K562 (cell line): ENCODE results near the gene MCM5. TPM values are rescaled to one million over a fixed set of nuclear protein-coding genes. Genes with fewer than 3 reads are reported as not detected.

Experiments used
- ATAC-seq: fragments of 200-7000 bp; cut with Tn5 transposase; 3 replicates; pipeline ENCODE4 v1.9.1; 2020; ENCODE audit warnings: moderate library complexity
- BruUV-seq: library from RNA; stranded (reverse); fragments of 400-500 nt; replicated peaks from 2 replicates; lab custom pipeline; 2021; lab: Mats Ljungman, UMichigan
- CTCF ChIA-PET: fragments of 300-600 bp; formaldehyde crosslinking; extraction: SDS; loops from one replicate; lab custom pipeline; 2021; ENCODE audit warnings: low intra/inter-chr PET ratio; lab: Yijun Ruan, JAX
- POLR2A ChIA-PET: fragments of 300-600, 350-650 bp; sonication (Branson Sonifier 250); formaldehyde crosslinking; extraction: SDS; loops from one replicate; lab custom pipeline; 2021; ENCODE audit warnings: antibody characterized with exemption, inconsistent platforms; lab: Yijun Ruan, JAX
- DNase-seq, 4 experiments: peaks; one replicate each; pipeline versions ENCODE4 v3.0.0 to v3.0.0-alpha.2; 2011 to 2018; ENCODE audit warnings: low spot score in 3 of 4, mixed read lengths in 3 of 4; ENCODE audit errors: extremely low read depth in 1 of 4
- FAIRE-seq: peaks from 2 replicates; lab custom pipeline; 2011; peaks lifted over from hg19 to GRCh38; lab: Jason Lieb, UNC
- H2AFZ ChIP-seq: 2 replicates; pipeline ENCODE4 v1.6.0; 2011; ENCODE audit warnings: low read depth, low read length, control low read depth, inconsistent platforms
- H3K27ac ChIP-seq: fragments of 200-600 bp; 3 replicates; pipeline ENCODE4 v1.8.0; 2011; ENCODE audit warnings: low read depth, mild to moderate bottlenecking, control low read depth, inconsistent platforms, low read length, moderate library complexity, mixed read lengths; ENCODE audit errors: extremely low read depth
- H3K27me3 ChIP-seq, 2 experiments: fragments of 300-600 bp in 1 of 2; 2 replicates in 1 of 2; 3 replicates in 1 of 2; pipeline versions ENCODE4 v1.6.0 to v1.8.0; 2011; ENCODE audit warnings: inconsistent platforms in 2 of 2, low read length in 2 of 2, mild to moderate bottlenecking in 1 of 2, mixed read lengths in 1 of 2, moderate library complexity in 1 of 2; ENCODE audit not compliant: control insufficient read depth in 2 of 2, insufficient read depth in 2 of 2
- H3K36me3 ChIP-seq: fragments of 300-600 bp; 3 replicates; pipeline ENCODE4 v1.8.0; 2011; ENCODE audit warnings: mild to moderate bottlenecking, low read length, inconsistent platforms; ENCODE audit not compliant: control insufficient read depth, insufficient read depth
- H3K4me1 ChIP-seq, 2 experiments: fragments of 200-600 bp in 1 of 2; replicated peaks in 1 of 2; 2 replicates in 1 of 2; 3 replicates in 1 of 2; pipeline versions ENCODE4 v1.5.1 to v1.8.0; 2011; ENCODE audit warnings: inconsistent platforms in 2 of 2, low read length in 2 of 2, mild to moderate bottlenecking in 1 of 2, mixed read lengths in 1 of 2, moderate library complexity in 1 of 2; ENCODE audit not compliant: control insufficient read depth in 2 of 2, insufficient read depth in 2 of 2
- H3K4me2 ChIP-seq: 2 replicates; pipeline ENCODE4 v1.6.1; 2011; ENCODE audit warnings: low read length, control low read depth, inconsistent platforms, mixed read lengths; ENCODE audit not compliant: insufficient read depth
- H3K4me3 ChIP-seq: fragments of 200-600 bp; sonication (generic), shearing (Covaris generic); 2 replicates; pipeline ENCODE4 v1.5.1; 2016; ENCODE audit warnings: control low read depth, inconsistent platforms
- H3K79me2 ChIP-seq: fragments of 200-600 bp; 3 replicates; pipeline ENCODE4 v1.8.0; 2011; ENCODE audit warnings: low read length, inconsistent platforms; ENCODE audit not compliant: control insufficient read depth, insufficient read depth
- H3K9ac ChIP-seq, 2 experiments: 2 replicates each; pipeline versions ENCODE4 v1.6.0 to v1.6.1; 2011; ENCODE audit warnings: low read depth in 2 of 2, low read length in 2 of 2, control low read depth in 1 of 2, inconsistent platforms in 1 of 2, mild to moderate bottlenecking in 1 of 2, mixed read lengths in 1 of 2; ENCODE audit not compliant: insufficient read depth in 1 of 2
- H3K9me1 ChIP-seq: one replicate; pipeline ENCODE4 v1.6.0; 2011; ENCODE audit warnings: inconsistent platforms, mild to moderate bottlenecking, low read length, moderate library complexity; ENCODE audit not compliant: control insufficient read depth, insufficient read depth
- H3K9me3 ChIP-seq: replicated peaks from 2 replicates; pipeline ENCODE4 v1.5.1; 2011; ENCODE audit warnings: low read depth, low read length, inconsistent platforms; ENCODE audit not compliant: control insufficient read depth, insufficient read depth
- H4K20me1 ChIP-seq: replicated peaks from 2 replicates; pipeline ENCODE4 v1.6.1; 2011; ENCODE audit warnings: low read length, inconsistent platforms, mixed read lengths; ENCODE audit not compliant: control insufficient read depth, insufficient read depth
- C11orf30 ChIP-seq: fragments of 450-650 bp; IDR thresholded peaks from 2 replicates; pipeline ENCODE4 v1.6.1; 2016; ENCODE audit warnings: low read depth, mild to moderate bottlenecking
- CBFA2T3 ChIP-seq: fragments of 450-650 bp; IDR thresholded peaks from 2 replicates; pipeline ENCODE4 v1.6.1; 2017
- DACH1 ChIP-seq: fragments of 450-650 bp; IDR thresholded peaks from 2 replicates; pipeline ENCODE4 v1.6.1; 2018; ENCODE audit not compliant: partially characterized antibody
- JUND ChIP-seq, 2 experiments: IDR thresholded peaks; 2 replicates in 1 of 2; 3 replicates in 1 of 2; pipeline ENCODE4 v1.6.1; 2011; ENCODE audit warnings: borderline replicate concordance in 2 of 2, low read depth in 2 of 2, low read length in 2 of 2, improper control_type of control experiment in 1 of 2, missing biosample characterization in 1 of 2, missing genetic modification characterization in 1 of 2, missing genetic modification reagents in 1 of 2
- KDM2B ChIP-seq: fragments of 250-450 bp; sonication (Bioruptor Pico); IDR thresholded peaks from 2 replicates; pipeline ENCODE4 v1.8.0; 2021; ENCODE audit warnings: mild to moderate bottlenecking, moderate library complexity
- KDM4B ChIP-seq, 2 experiments: fragments of 450-650 bp in 1 of 2; sonication (generic) in 1 of 2; IDR thresholded peaks; 2 replicates each; pipeline ENCODE4 v1.6.1; 2016 to 2017; ENCODE audit warnings: borderline replicate concordance in 2 of 2, antibody characterized with exemption in 1 of 2, low read depth in 1 of 2, mild to moderate bottlenecking in 1 of 2
- PHF20 ChIP-seq: fragments of 450-650 bp; IDR thresholded peaks from 2 replicates; pipeline ENCODE4 v1.6.1; 2018; ENCODE audit not compliant: partially characterized antibody
- POLR2AphosphoS5 ChIP-seq: IDR thresholded peaks from 2 replicates; pipeline ENCODE4 v1.6.1; 2011; ENCODE audit warnings: mild to moderate bottlenecking, low read depth, low read length, moderate library complexity; ENCODE audit not compliant: control insufficient read depth, insufficient read depth
- SIN3B ChIP-seq: fragments of 450-650 bp; IDR thresholded peaks from 2 replicates; pipeline ENCODE4 v1.6.1; 2017; ENCODE audit warnings: low read depth, mild to moderate bottlenecking, moderate library complexity
- SREBF2 ChIP-seq: sonication (generic); formaldehyde crosslinking; IDR thresholded peaks from 2 replicates; pipeline ENCODE4 v1.4.0; 2020; ENCODE audit warnings: mild to moderate bottlenecking, missing genetic modification reagents
- ZNF586 ChIP-seq: fragments of 450-650 bp; formaldehyde crosslinking; conservative IDR thresholded peaks from 2 replicates; pipeline ENCODE4 v1.4.0; 2020; ENCODE audit warnings: mild to moderate bottlenecking, moderate library complexity
- ZNF780A ChIP-seq: fragments of 250-450 bp; sonication (Bioruptor Pico); IDR thresholded peaks from 2 replicates; pipeline ENCODE4 v1.5.0; 2021; ENCODE audit warnings: mild to moderate bottlenecking
- WGBS: fragments of 100-300 bp; shearing (Covaris generic); methylation state at CpG from one replicate; pipeline ENCODE4 v1.1.6; 2016; ENCODE audit warnings: low coverage, mixed read lengths; ENCODE audit not compliant: insufficient coverage; ENCODE audit errors: missing lambda C conversion rate; 5-methylcytosine and 5-hydroxymethylcytosine counted together
- in situ Hi-C: fragments of 300-500 bp; cut with MboI; formaldehyde crosslinking; loops from 4 replicates; pipeline ENCODE4 v1.15.0; 2018; ENCODE audit warnings: inconsistent platforms, mixed read lengths
- intact Hi-C: fragments of 100-400 bp; cut with micrococcal nuclease; formaldehyde crosslinking; loops from 2 replicates; pipeline ENCODE4 v1.14.2; 2022
- polyA plus RNA-seq, 8 experiments: library from polyadenylated mRNA; depleted of rRNA in 4 of 8; stranded (reverse) in 5 of 8; unstranded in 3 of 8; fragments of >200 nt; fragmentation: Nextera tagmentation in 2 of 8; fragmentation: Illumina TruSeq in 1 of 8; extraction: Ambion mirVana in 2 of 8; extraction: Trizol in 1 of 8; gene quantifications; 2 replicates each; pipeline versions ENCODE4 v1.2.1 to v1.2.3, GENCODE V29; 2011 to 2014; ENCODE audit warnings: inconsistent platforms in 1 of 8, missing spikeins in 1 of 8
- total RNA-seq, 7 experiments: library from RNA; depleted of rRNA in 6 of 7; stranded (reverse); fragments of >200 nt in 6 of 7; fragmentation: Illumina TruSeq in 2 of 7; extraction: Trizol in 2 of 7; gene quantifications; 2 replicates each; pipeline versions ENCODE4 v1.2.1 to v1.2.3, GENCODE V29; 2011 to 2021; ENCODE audit warnings: low replicate concordance in 1 of 7
- TF ChIP-seq, protein P1 (sequence below), 3 experiments: fragments of 200-800 bp in 1 of 3; fragments of 250-450 bp in 1 of 3; fragments of 450-650 bp in 1 of 3; sonication (Bioruptor Pico) in 1 of 3; sonication (Bioruptor generic) in 1 of 3; formaldehyde crosslinking in 1 of 3; IDR thresholded peaks; 2 replicates each; pipeline versions ENCODE4 v1.6.1 to v1.8.0; 2016 to 2022; ENCODE audit warnings: mild to moderate bottlenecking in 2 of 3, missing genetic modification characterization in 2 of 3, missing compliant biosample characterization in 1 of 3, moderate library complexity in 1 of 3
- TF ChIP-seq, protein P2 (sequence below): sonication (generic); formaldehyde crosslinking; IDR thresholded peaks from 2 replicates; pipeline ENCODE4 v1.8.0; 2023; ENCODE audit warnings: missing genetic modification reagents, mild to moderate bottlenecking, borderline replicate concordance

Gene MCM5
- total and polyA plus RNA-seq, 9 of the 15 experiments (the other 6 are each of a cell fraction or from before 2014, with no cell fraction given): 5.6 to 180 (median 66.1) TPM

DNA sequence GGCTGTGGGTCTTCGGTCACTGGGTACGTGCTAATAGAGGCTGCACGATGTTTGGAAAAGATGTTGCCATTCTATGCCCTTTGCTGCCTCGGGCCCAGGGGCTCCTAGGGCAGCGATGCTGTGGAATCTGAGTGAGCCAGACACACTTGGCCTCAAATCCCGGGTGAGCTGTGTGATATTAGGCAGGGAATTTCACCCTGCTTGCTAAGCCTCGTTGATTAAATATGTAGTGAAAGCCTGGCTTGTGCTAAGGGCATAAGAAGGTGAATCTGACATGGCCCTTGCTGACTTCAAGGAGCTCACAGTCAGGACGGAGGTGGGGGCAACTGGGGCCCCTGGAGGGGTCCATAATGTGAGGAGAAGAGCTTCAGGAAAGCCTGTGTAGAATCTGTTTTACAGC, 24.4 kb upstream of the MCM5 start:
- no peaks in the 10 kb centered on the region for H4K20me1 ChIP-seq
- peaks cover 20 to 30% of the 10 kb centered on the region in 2 experiments for H3K4me1 ChIP-seq
- BruUV-seq: no TSS peak
- H3K9ac ChIP-seq: no peak overlapping the region; a peak in 1 of 4 replicates
- no peaks in the 10 kb centered on the region for H3K79me2 ChIP-seq
- no peaks in the 10 kb centered on the region for H3K9me3 ChIP-seq
- FAIRE-seq (no peak), ATAC-seq (no peak), DNase-seq (no peak)
- H2AFZ ChIP-seq: no peak overlapping the region
- no peak overlapping the region for H3K4me3 ChIP-seq
- H3K36me3 ChIP-seq: no peaks in the 10 kb centered on the region
- intact Hi-C loops (no loop called here), in situ Hi-C loops (no loop called here)
- 74% methylated on average over 8 of the region's 8 CpGs for WGBS
- no peaks in the 10 kb centered on the region for H3K9me1 ChIP-seq
- H3K27me3 ChIP-seq: no peaks in the 10 kb centered on the region
- no peak overlapping the region for H3K4me2 ChIP-seq
- ChIA-PET POLR2A (interaction anchor here (1.1 to 1.2 kb wide), 3 partner anchors 9 to 37 kb away, joined by 3 read pairs; no protein-coding TSS in a partner anchor), CTCF (no interaction called here)
- H3K27ac ChIP-seq: no peak overlapping the region
- TF ChIP-seq KDM4B (IDR thresholded peaks at IDR 0.05; ENCODE audit: borderline replicate concordance in 2 of 2, low read depth in 1 of 2) (no peak), SREBF2 (CRISPR knock-in tag) (no peak), C11orf30 (no peak), ZNF780A (CRISPR knock-in tag) (no peak), PHF20 (no peak), SIN3B (no peak), JUND (IDR thresholded peaks at IDR 0.05; ENCODE audit: borderline replicate concordance, low read depth, low read length) (no peak), JUND (tag; IDR thresholded peaks at IDR 0.05; ENCODE audit: borderline replicate concordance, low read depth, low read length) (no peak), POLR2AphosphoS5 (no peak), DACH1 (no peak), KDM2B (CRISPR knock-in tag) (no peak), ZNF586 (no peak), CBFA2T3 (no peak)
- TF ChIP-seq, protein P1, sequence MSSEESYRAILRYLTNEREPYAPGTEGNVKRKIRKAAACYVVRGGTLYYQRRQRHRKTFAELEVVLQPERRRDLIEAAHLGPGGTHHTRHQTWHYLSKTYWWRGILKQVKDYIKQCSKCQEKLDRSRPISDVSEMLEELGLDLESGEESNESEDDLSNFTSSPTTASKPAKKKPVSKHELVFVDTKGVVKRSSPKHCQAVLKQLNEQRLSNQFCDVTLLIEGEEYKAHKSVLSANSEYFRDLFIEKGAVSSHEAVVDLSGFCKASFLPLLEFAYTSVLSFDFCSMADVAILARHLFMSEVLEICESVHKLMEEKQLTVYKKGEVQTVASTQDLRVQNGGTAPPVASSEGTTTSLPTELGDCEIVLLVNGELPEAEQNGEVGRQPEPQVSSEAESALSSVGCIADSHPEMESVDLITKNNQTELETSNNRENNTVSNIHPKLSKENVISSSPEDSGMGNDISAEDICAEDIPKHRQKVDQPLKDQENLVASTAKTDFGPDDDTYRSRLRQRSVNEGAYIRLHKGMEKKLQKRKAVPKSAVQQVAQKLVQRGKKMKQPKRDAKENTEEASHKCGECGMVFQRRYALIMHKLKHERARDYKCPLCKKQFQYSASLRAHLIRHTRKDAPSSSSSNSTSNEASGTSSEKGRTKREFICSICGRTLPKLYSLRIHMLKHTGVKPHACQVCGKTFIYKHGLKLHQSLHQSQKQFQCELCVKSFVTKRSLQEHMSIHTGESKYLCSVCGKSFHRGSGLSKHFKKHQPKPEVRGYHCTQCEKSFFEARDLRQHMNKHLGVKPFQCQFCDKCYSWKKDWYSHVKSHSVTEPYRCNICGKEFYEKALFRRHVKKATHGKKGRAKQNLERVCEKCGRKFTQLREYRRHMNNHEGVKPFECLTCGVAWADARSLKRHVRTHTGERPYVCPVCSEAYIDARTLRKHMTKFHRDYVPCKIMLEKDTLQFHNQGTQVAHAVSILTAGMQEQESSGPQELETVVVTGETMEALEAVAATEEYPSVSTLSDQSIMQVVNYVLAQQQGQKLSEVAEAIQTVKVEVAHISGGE (CRISPR knock-in tag; IDR thresholded peaks at IDR 0.05): no peak
- TF ChIP-seq, protein P2, sequence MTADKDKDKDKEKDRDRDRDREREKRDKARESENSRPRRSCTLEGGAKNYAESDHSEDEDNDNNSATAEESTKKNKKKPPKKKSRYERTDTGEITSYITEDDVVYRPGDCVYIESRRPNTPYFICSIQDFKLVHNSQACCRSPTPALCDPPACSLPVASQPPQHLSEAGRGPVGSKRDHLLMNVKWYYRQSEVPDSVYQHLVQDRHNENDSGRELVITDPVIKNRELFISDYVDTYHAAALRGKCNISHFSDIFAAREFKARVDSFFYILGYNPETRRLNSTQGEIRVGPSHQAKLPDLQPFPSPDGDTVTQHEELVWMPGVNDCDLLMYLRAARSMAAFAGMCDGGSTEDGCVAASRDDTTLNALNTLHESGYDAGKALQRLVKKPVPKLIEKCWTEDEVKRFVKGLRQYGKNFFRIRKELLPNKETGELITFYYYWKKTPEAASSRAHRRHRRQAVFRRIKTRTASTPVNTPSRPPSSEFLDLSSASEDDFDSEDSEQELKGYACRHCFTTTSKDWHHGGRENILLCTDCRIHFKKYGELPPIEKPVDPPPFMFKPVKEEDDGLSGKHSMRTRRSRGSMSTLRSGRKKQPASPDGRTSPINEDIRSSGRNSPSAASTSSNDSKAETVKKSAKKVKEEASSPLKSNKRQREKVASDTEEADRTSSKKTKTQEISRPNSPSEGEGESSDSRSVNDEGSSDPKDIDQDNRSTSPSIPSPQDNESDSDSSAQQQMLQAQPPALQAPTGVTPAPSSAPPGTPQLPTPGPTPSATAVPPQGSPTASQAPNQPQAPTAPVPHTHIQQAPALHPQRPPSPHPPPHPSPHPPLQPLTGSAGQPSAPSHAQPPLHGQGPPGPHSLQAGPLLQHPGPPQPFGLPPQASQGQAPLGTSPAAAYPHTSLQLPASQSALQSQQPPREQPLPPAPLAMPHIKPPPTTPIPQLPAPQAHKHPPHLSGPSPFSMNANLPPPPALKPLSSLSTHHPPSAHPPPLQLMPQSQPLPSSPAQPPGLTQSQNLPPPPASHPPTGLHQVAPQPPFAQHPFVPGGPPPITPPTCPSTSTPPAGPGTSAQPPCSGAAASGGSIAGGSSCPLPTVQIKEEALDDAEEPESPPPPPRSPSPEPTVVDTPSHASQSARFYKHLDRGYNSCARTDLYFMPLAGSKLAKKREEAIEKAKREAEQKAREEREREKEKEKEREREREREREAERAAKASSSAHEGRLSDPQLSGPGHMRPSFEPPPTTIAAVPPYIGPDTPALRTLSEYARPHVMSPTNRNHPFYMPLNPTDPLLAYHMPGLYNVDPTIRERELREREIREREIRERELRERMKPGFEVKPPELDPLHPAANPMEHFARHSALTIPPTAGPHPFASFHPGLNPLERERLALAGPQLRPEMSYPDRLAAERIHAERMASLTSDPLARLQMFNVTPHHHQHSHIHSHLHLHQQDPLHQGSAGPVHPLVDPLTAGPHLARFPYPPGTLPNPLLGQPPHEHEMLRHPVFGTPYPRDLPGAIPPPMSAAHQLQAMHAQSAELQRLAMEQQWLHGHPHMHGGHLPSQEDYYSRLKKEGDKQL: no peak
